ENCODE results near the gene GPT2.
"Not testable (repeated sequence)": the region's sequence is repeated elsewhere in the genome, so short reads cannot be mapped to it uniquely, and the experiment has no call there.

Gene GPT2

DNA sequence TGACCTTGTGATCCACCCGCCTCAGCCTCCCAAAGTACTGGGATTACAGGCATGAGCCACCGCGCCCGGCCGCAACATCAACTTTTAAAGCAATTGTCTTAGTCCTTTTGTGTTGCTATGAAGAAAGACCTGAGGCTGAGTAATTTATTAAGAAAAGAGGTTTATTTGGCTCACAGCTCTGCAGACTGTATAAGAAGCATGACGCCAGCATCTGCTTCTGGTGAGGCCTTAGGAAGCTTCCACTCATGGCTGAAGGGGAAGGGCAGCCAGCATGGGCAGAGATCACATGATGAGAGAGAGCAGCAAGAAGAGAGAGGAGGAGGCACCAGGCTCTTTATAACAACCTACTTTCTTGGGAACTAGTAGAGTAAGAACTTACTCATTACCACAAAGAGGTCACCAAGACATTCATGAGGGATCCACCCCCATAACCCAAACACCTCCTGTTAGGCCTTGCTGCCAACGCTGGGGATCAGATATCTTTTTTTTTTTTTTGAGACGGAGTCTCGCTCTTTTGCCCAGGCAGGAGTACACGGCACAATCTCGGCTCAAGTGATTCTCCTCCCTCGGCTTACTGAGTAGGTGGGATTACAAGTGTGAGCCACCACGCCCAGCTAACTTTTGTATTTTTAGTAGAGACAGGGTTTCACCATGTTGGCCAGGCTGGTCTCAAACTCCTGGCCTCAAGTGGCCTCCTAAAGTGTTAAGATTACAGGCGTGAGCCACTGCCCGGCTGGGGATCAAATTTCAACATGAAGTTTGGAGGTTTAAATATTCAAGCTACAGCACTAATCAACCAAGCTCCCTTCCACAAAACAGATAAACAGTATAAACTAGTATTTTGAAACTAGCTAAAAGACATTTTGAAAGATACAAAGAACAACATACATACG is 21.4 kb upstream of the GPT2 start:
- CTCF ChIA-PET, result interaction anchor here (0.7 to 8.7 kb wide), 13 partner anchors 9 to 809 kb away, joined by 3 to 56 read pairs (median 3); partner anchors contain the start of gene GPT2
- TF ChIP-seq, protein P1, sequence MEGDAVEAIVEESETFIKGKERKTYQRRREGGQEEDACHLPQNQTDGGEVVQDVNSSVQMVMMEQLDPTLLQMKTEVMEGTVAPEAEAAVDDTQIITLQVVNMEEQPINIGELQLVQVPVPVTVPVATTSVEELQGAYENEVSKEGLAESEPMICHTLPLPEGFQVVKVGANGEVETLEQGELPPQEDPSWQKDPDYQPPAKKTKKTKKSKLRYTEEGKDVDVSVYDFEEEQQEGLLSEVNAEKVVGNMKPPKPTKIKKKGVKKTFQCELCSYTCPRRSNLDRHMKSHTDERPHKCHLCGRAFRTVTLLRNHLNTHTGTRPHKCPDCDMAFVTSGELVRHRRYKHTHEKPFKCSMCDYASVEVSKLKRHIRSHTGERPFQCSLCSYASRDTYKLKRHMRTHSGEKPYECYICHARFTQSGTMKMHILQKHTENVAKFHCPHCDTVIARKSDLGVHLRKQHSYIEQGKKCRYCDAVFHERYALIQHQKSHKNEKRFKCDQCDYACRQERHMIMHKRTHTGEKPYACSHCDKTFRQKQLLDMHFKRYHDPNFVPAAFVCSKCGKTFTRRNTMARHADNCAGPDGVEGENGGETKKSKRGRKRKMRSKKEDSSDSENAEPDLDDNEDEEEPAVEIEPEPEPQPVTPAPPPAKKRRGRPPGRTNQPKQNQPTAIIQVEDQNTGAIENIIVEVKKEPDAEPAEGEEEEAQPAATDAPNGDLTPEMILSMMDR (IDR thresholded peaks at IDR 0.05; ENCODE audit: control extremely low read depth, extremely low read depth, low read depth, missing control alignments), result no peak
- no peak for DNase-seq (ENCODE audit: extremely low spot score)
- POLR2A ChIA-PET, result interaction anchor here (0.6 kb wide), 1 partner anchor 100 kb away, joined by 4 read pairs; no protein-coding TSS in a partner anchor

DNA sequence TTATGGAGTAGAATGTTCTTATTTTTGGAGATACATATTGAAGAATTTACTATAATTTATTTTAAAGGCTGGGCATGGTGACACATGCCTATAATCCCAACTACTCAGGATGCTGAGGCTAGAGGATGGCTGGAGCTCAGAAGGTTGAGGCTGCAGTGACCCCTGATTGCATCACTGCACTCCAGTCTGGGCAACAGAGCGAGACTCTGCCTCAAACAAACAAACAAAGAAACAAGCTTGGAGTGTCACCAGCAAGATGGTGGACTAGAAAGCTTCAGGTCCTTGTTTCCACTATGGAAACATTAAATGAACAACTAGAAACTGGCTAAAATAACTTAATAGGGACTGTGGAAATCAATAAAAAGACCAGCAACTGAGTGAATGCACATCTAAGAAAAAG is 17.9 kb upstream of the GPT2 start:
- DNase-seq (ENCODE audit: extremely low spot score), result no peak
- TF ChIP-seq, protein P1 (IDR thresholded peaks at IDR 0.05; ENCODE audit: control extremely low read depth, extremely low read depth, low read depth, missing control alignments), result no peak
- POLR2A ChIA-PET, result no interaction called here
- CTCF ChIA-PET, result interaction anchor here (1.3 to 8.7 kb wide), 6 partner anchors 8 to 193 kb away, joined by 3 to 56 read pairs (median 5); no protein-coding TSS in a partner anchor

DNA sequence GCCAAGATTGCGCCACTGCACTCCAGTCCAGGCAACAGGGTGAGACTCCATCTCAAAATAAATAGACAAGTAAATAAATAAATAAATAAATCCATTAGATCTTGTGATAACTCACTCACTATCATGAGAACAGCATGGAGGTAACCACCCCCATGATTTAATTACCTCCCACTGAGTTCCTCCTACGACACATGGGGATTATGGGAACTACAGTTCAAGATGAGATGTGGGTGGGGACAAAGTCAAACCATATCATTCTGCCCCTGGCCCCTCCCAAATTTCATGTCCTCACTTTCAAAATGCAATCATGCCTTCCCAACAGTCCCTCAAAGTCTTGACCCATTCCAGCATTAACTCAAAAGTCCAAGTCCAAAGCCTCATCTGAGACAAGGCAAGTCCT is 16.7 kb upstream of the GPT2 start:
- CTCF ChIA-PET, result interaction anchor here (0.9 to 8.7 kb wide), 4 partner anchors 9 to 41 kb away, joined by 3 to 56 read pairs (median 4); no protein-coding TSS in a partner anchor
- DNase-seq (ENCODE audit: extremely low spot score); POLR2A ChIA-PET: not testable (repeated sequence)

DNA sequence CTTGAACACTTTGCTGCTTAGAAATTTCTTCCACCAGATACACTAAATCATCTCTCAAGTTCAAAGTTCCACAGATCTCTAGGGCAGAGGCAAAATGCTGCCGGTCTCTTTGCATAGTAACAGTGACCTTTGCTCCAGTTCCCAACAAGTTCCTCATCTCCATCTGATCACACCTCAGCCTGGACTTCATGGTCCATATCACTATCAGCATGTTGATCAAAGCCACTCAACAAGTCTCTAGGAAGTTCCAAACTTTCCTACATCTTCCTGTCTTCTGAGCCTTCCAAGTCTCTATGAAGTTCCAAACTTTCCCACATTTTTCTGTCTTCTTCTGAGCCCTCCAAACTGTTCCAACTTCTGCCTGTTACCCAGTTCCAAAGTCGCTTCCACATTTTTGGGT is 15.3 kb upstream of the GPT2 start:
- POLR2A ChIA-PET; DNase-seq (ENCODE audit: extremely low spot score): not testable (repeated sequence)
- CTCF ChIA-PET, result interaction anchor here (8.7 kb wide), 1 partner anchor 16 kb away, joined by 56 read pairs; no protein-coding TSS in a partner anchor

DNA sequence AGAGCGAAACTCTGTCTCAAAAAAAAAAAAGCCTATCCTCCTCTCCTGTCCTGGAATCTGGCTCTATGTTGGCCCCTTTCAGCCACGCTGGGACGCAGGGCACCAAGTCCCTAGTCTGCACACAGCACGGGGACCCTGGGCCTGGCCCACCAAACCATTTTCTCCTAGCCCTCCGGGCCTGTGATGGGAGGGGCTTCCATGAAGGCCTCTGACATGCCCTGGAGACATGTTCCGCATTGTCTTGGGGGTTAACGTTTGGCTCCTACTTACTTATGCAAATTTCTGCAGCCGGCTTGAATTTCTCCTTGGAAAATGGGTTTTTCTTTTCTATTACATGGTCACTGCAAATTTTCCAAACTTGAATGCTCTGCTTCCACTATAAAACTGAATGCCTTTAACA is 12.6 kb upstream of the GPT2 start:
- DNase-seq (ENCODE audit: extremely low spot score), result no peak
- ChIA-PET POLR2A (no interaction called here), CTCF (no interaction called here)
- TF ChIP-seq, protein P1 (IDR thresholded peaks at IDR 0.05; ENCODE audit: control extremely low read depth, extremely low read depth, low read depth, missing control alignments), result no peak

DNA sequence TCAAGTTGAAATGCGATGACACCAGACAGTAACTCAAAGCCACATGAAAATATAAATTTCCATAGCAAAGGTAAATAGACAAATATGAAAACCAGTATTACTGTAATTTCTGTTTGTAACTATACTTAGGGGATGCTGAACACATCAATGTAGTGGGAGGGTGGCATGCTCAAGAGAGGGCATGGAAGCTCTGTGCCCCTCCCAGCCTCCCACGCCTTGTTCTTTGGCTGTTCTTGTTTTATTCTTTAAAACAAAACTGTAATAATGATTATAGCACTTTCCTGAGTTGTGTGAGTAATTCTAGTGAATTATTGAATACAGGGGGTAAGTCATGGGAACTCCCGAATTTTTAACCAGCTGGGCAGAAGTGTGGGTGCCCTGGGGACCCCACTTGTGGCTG is 11.0 kb upstream of the GPT2 start:
- DNase-seq (ENCODE audit: extremely low spot score), result no peak
- CTCF ChIA-PET, result interaction anchor here (0.9 to 2.7 kb wide), 9 partner anchors 9 to 243 kb away, joined by 3 to 8 read pairs (median 4); no protein-coding TSS in a partner anchor
- TF ChIP-seq, protein P1 (IDR thresholded peaks at IDR 0.05; ENCODE audit: control extremely low read depth, extremely low read depth, low read depth, missing control alignments), result no peak
- POLR2A ChIA-PET, result no interaction called here

DNA sequence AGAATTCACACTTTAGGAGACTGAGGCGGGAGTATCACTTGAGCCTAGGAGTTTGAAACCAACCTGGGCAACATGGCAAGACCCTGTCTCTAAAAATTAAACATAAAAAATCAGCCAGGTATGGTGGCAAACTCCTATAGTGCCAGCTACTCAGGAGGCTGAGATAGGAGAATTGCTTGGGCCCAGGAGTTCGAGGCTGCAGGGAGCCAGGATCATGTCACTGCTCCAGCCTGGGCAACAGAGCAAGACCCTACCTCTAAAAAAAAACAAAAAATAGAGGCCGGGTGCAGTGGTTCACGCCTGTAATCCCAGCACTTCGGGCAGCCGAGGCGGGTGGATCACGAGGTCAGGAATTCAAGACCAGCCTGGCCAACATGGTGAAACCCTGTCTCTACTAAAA is 8.9 kb upstream of the GPT2 start:
- ChIA-PET POLR2A (no interaction called here), CTCF (interaction anchor here (0.8 to 2.7 kb wide), 6 partner anchors 12 to 202 kb away, joined by 3 to 15 read pairs (median 4); no protein-coding TSS in a partner anchor)
- DNase-seq (ENCODE audit: extremely low spot score), result no peak
- TF ChIP-seq, protein P1 (IDR thresholded peaks at IDR 0.05; ENCODE audit: control extremely low read depth, extremely low read depth, low read depth, missing control alignments), result no peak
